ENCODE data around the gene CEP55. TPM values are rescaled to one million over a fixed set of nuclear protein-coding genes. Genes with fewer than 3 reads are reported as not detected.
A peak's percentile ranks its signal among the peaks of the same experiment; 100 is the strongest.
"Not testable (repeated sequence)": the region's sequence is repeated elsewhere in the genome, so short reads cannot be mapped to it uniquely, and the experiment has no call there.

Gene CEP55
- total RNA-seq, 1 experiment from 2014 or later, result 39.4 TPM

- H3K9me3 Mint-ChIP-seq (ENCODE audit: unreplicated experiment), result no peaks in the 10 kb centered on the region
- DNase-seq (ENCODE audit: unreplicated experiment), result no peak
- BruUV-seq (replicated peaks), result no TSS peak
- no peaks in the 10 kb centered on the region for H3K36me3 Mint-ChIP-seq (ENCODE audit: insufficient read depth, unreplicated experiment)
- intact Hi-C loops (cut with micrococcal nuclease), result no loop called here
- ChIA-PET CTCF (interaction anchor here (1.9 kb wide), 1 partner anchor 19 kb away, joined by 9 read pairs; no protein-coding TSS in a partner anchor), POLR2A (no interaction called here)
- no peaks in the 10 kb centered on the region for H3K4me1 Mint-ChIP-seq (ENCODE audit: insufficient read depth, unreplicated experiment)
- TF ChIP-seq, protein P1, sequence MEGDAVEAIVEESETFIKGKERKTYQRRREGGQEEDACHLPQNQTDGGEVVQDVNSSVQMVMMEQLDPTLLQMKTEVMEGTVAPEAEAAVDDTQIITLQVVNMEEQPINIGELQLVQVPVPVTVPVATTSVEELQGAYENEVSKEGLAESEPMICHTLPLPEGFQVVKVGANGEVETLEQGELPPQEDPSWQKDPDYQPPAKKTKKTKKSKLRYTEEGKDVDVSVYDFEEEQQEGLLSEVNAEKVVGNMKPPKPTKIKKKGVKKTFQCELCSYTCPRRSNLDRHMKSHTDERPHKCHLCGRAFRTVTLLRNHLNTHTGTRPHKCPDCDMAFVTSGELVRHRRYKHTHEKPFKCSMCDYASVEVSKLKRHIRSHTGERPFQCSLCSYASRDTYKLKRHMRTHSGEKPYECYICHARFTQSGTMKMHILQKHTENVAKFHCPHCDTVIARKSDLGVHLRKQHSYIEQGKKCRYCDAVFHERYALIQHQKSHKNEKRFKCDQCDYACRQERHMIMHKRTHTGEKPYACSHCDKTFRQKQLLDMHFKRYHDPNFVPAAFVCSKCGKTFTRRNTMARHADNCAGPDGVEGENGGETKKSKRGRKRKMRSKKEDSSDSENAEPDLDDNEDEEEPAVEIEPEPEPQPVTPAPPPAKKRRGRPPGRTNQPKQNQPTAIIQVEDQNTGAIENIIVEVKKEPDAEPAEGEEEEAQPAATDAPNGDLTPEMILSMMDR (IDR thresholded peaks at IDR 0.05; ENCODE audit: unreplicated experiment), result no peak
- peaks cover 42% of the 10 kb centered on the region for H3K27me3 Mint-ChIP-seq (ENCODE audit: insufficient read depth, unreplicated experiment)
- H3K27ac Mint-ChIP-seq (ENCODE audit: low read depth, unreplicated experiment), result no peak overlapping the region
- H3K4me3 Mint-ChIP-seq (ENCODE audit: unreplicated experiment), result no peak overlapping the region
Observed at GRCh38 chr10:93535293-93535692, 38.9 kb downstream of the CEP55 start.

DNA sequence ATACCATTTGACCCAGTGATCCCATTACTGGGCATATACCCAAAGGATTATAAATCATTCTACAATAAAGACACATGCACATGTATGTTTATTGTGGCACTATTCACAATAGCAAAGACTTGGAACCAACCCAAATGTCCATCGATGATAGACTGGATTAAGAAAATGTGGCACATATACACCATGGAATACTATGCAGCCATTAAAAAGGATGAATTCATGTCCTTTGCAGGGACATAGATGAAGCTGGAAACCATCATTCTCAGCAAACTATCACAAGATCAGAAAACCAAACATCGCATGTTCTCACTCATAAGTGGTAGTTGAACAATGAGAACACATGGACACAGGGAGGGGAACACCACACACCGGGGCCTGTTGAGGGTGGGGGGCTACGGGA, 44.5 kb downstream of the CEP55 start:
- peaks cover 39% of the 10 kb centered on the region for H3K27me3 Mint-ChIP-seq (ENCODE audit: insufficient read depth, unreplicated experiment)
- H3K4me1 Mint-ChIP-seq (ENCODE audit: insufficient read depth, unreplicated experiment); CTCF ChIA-PET; POLR2A ChIA-PET; intact Hi-C loops (cut with micrococcal nuclease); DNase-seq (ENCODE audit: unreplicated experiment); H3K4me3 Mint-ChIP-seq (ENCODE audit: unreplicated experiment); H3K36me3 Mint-ChIP-seq (ENCODE audit: insufficient read depth, unreplicated experiment); H3K9me3 Mint-ChIP-seq (ENCODE audit: unreplicated experiment); H3K27ac Mint-ChIP-seq (ENCODE audit: low read depth, unreplicated experiment); BruUV-seq (replicated peaks): not testable (repeated sequence)

DNA sequence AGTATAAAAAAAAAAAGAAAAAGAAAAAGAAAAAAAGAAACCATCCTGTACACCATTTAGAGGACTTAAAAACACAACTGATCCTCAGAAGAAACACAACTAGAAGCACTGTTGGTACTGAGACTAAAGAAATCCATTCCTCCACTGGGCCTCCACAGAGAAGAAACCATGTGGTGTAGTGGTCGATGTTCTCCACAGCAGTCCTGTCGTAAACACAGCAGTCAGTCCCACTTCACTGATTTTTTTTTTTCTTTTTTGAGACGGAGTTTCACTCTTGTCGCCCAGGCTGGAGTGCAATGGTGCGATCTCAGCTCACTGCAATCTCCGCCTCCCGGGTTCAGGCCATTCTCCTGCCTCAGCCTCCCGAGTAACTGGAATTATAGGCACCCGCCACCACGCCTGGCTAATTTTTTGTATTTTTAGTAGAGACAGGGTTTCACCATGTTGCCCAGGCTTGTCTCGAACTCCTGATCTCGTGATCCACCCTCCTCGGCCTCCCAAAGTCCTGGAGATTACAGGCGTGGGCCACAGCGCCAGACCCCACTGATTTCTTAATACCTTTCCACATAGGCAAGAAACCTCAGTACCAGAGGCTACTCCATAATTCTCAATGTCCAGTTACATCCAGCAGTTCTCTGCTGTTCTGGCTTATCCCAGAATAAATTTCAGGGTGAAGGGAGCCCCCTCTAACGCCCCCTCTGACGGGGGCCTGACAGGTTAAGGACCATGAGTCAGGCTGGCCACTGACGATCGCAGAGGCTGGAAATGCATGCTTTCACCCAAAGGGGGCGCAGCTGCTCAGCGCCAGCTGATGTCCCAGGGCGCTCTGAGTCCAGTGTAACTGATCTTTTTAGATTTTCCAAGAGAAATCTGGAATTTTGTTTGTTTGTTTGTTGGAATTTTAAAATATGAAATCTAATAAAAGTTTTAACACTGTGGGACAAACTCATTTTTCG, 45.3 kb downstream of the CEP55 start:
- intact Hi-C loops (cut with micrococcal nuclease), result loop anchor here (1.0 kb wide), 1 partner anchor 275 kb away; no protein-coding TSS in a partner anchor
- ChIA-PET CTCF (interaction anchor here (0.6 to 2.1 kb wide), 6 partner anchors 9 to 141 kb away, joined by 3 to 19 read pairs (median 4); no protein-coding TSS in a partner anchor), POLR2A (no interaction called here)
- H3K27ac Mint-ChIP-seq (ENCODE audit: low read depth, unreplicated experiment), result no peak overlapping the region
- peaks cover 31% of the 10 kb centered on the region for H3K27me3 Mint-ChIP-seq (ENCODE audit: insufficient read depth, unreplicated experiment)
- TF ChIP-seq, protein P1 (IDR thresholded peaks at IDR 0.05; ENCODE audit: unreplicated experiment), result peak; percentile 78
- no peaks in the 10 kb centered on the region for H3K9me3 Mint-ChIP-seq (ENCODE audit: unreplicated experiment)
- no peak overlapping the region for H3K4me3 Mint-ChIP-seq (ENCODE audit: unreplicated experiment)
- DNase-seq (ENCODE audit: unreplicated experiment), result peak; percentile 55
- BruUV-seq (replicated peaks), result no TSS peak
- no peaks in the 10 kb centered on the region for H3K36me3 Mint-ChIP-seq (ENCODE audit: insufficient read depth, unreplicated experiment)
- H3K4me1 Mint-ChIP-seq (ENCODE audit: insufficient read depth, unreplicated experiment), result no peaks in the 10 kb centered on the region

- TF ChIP-seq, protein P1 (IDR thresholded peaks at IDR 0.05; ENCODE audit: unreplicated experiment), result no peak
- Mint-ChIP-seq H3K36me3 (ENCODE audit: insufficient read depth, unreplicated experiment) (no peaks in the 10 kb centered on the region), H3K27me3 (ENCODE audit: insufficient read depth, unreplicated experiment) (peaks cover 25% of the 10 kb centered on the region), H3K27ac (ENCODE audit: low read depth, unreplicated experiment) (no peak overlapping the region), H3K4me1 (ENCODE audit: insufficient read depth, unreplicated experiment) (no peaks in the 10 kb centered on the region), H3K9me3 (ENCODE audit: unreplicated experiment) (no peaks in the 10 kb centered on the region), H3K4me3 (ENCODE audit: unreplicated experiment) (no peak overlapping the region)
- POLR2A ChIA-PET, result no interaction called here
- no TSS peak for BruUV-seq (replicated peaks)
- CTCF ChIA-PET, result interaction anchor here (0.7 to 2.1 kb wide), 7 partner anchors 9 to 140 kb away, joined by 3 to 19 read pairs (median 3); no protein-coding TSS in a partner anchor
- intact Hi-C loops (cut with micrococcal nuclease), result loop anchor here (1.0 kb wide), 1 partner anchor 274 kb away; no protein-coding TSS in a partner anchor
- DNase-seq (ENCODE audit: unreplicated experiment), result peak; percentile 39
Observed at GRCh38 chr10:93542358-93542791, 46.0 kb downstream of the CEP55 start.

GRCh38 chr10:93546995-93547394, 50.6 kb downstream of the CEP55 start:
- H3K27me3 Mint-ChIP-seq (ENCODE audit: insufficient read depth, unreplicated experiment); H3K27ac Mint-ChIP-seq (ENCODE audit: low read depth, unreplicated experiment); H3K36me3 Mint-ChIP-seq (ENCODE audit: insufficient read depth, unreplicated experiment); POLR2A ChIA-PET; DNase-seq (ENCODE audit: unreplicated experiment); H3K4me3 Mint-ChIP-seq (ENCODE audit: unreplicated experiment); BruUV-seq (replicated peaks); intact Hi-C loops (cut with micrococcal nuclease); H3K9me3 Mint-ChIP-seq (ENCODE audit: unreplicated experiment); CTCF ChIA-PET; H3K4me1 Mint-ChIP-seq (ENCODE audit: insufficient read depth, unreplicated experiment): not testable (repeated sequence)
